Natural killer cell (primary cell): ENCODE data around the gene CEP78. TPM values are rescaled to one million over a fixed set of nuclear protein-coding genes. Genes with fewer than 3 reads are reported as not detected.

Experiments
- ATAC-seq, 3 donors: fragments of 150-1000 bp in 2 of 3; fragments of 200-7000 bp in 1 of 3; cut with Tn5 transposase; 1 replicate in 1 of 3; 2 replicates in 2 of 3; pipeline ENCODE4 v1.10.0; 2021; ENCODE audit warnings: mild to moderate bottlenecking in 2 of 3, moderate library complexity in 2 of 3
- DNase-seq, 2 donors: peaks; one replicate each; pipeline versions ENCODE4 v3.0.0 to v3.0.0-alpha.2; 2013 to 2021; ENCODE audit warnings: mixed read lengths in 1 of 2
- H3K27ac ChIP-seq: one replicate; pipeline ENCODE4 v1.5.1; 2013; ENCODE audit warnings: mild to moderate bottlenecking, low read length
- H3K27me3 ChIP-seq: one replicate; pipeline ENCODE4 v1.6.1; 2013; ENCODE audit warnings: low read length; ENCODE audit not compliant: control insufficient read depth, insufficient read depth
- H3K36me3 ChIP-seq: one replicate; pipeline ENCODE4 v1.6.1; 2013; ENCODE audit warnings: low read length; ENCODE audit not compliant: control insufficient read depth, insufficient read depth
- H3K4me1 ChIP-seq: one replicate; pipeline ENCODE4 v1.6.1; 2013; ENCODE audit warnings: low read length; ENCODE audit not compliant: control insufficient read depth, insufficient read depth
- H3K4me3 ChIP-seq: one replicate; pipeline ENCODE4 v1.5.1; 2013; ENCODE audit warnings: low read length
- H3K9me3 ChIP-seq: one replicate; pipeline ENCODE4 v1.6.1; 2013; ENCODE audit warnings: low read length; ENCODE audit not compliant: control insufficient read depth, insufficient read depth
- H3K27ac Mint-ChIP-seq, 2 donors: one replicate each; pipeline ENCODE4 v1.8.0; 2022; ENCODE audit warnings: mild to moderate bottlenecking in 2 of 2, mixed read lengths in 2 of 2, moderate library complexity in 1 of 2
- H3K27me3 Mint-ChIP-seq, 2 donors: one replicate each; pipeline ENCODE4 v1.8.0; 2022; ENCODE audit warnings: low read depth in 2 of 2, mixed read lengths in 2 of 2
- H3K36me3 Mint-ChIP-seq: one replicate; pipeline ENCODE4 v1.8.0; 2022; ENCODE audit warnings: mixed read lengths
- H3K4me1 Mint-ChIP-seq, 2 donors: one replicate each; pipeline ENCODE4 v1.8.0; 2022; ENCODE audit warnings: mixed read lengths in 2 of 2
- H3K4me3 Mint-ChIP-seq: one replicate; pipeline ENCODE4 v1.8.0; 2022; ENCODE audit warnings: mild to moderate bottlenecking, moderate library complexity, mixed read lengths
- H3K9me3 Mint-ChIP-seq, 2 donors: one replicate each; pipeline ENCODE4 v1.8.0; 2022; ENCODE audit warnings: mixed read lengths in 2 of 2
- WGBS: methylation state at CpG from one replicate; pipeline ENCODE4 v1.1.7; 2013; ENCODE audit warnings: missing lambda C conversion rate; ENCODE audit not compliant: insufficient coverage; 5-methylcytosine and 5-hydroxymethylcytosine counted together
- intact Hi-C: fragments of 100-400 bp; cut with micrococcal nuclease; formaldehyde crosslinking; loops from one replicate; pipeline ENCODE4 v1.14.2; 2022
- total RNA-seq, 4 donors: library from RNA; stranded (reverse); fragments of 120-200 nt in 1 of 4; gene quantifications; one replicate each; pipeline versions ENCODE4 v1.2.3 to v1.2.4, GENCODE V29; 2013 to 2022
- TF ChIP-seq, protein P1 (sequence below): fragments of 200-600 bp; IDR thresholded peaks from one replicate; pipeline ENCODE4 v1.8.0; 2022; ENCODE audit warnings: antibody characterized with exemption

CEP78 gene
- total RNA-seq, 3 donors from 2014 or later (not counting 1 experiment from before 2014, with no cell fraction given), result 204 to 304 (median 253) TPM

DNA sequence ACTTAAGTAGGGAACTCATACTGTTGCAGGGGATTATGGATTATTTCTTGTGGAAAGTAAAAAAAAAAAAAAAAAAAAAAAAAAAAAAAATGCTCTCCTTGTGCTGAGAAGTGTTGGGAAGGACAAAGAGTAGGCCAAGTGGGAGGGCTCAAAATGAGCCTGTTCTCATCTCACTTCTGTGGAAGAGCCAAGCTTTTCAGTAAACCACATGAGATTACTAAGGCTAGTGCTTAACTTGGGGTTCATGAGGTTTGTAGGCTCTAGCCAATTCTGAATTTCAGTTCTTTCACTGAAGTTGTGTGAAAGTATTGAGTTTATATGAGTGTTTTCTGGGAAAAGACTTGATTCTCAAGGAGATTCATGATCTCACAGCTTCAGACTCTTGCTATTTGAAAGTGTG lies 23.0 kb upstream of the CEP78 start:
- Histone ChIP-seq H3K36me3 (no peaks in the 10 kb centered on the region), H3K27ac (no peak overlapping the region), H3K4me1 (peaks cover 26% of the 10 kb centered on the region), H3K4me3 (no peak overlapping the region), H3K9me3 (no peaks in the 10 kb centered on the region), H3K27me3 (no peaks in the 10 kb centered on the region)
- Mint-ChIP-seq H3K27me3 (no peaks in the 10 kb centered on the region), H3K27ac (peak overlapping the region in 1 of 2 donors; percentile 90), H3K4me1 (peaks cover 49 to 53% of the 10 kb centered on the region in 2 donors), H3K36me3 (no peaks in the 10 kb centered on the region), H3K9me3 (no peaks in the 10 kb centered on the region), H3K4me3 (no peak overlapping the region)
- no peak for ATAC-seq
- intact Hi-C loops, result loop anchor here (1.0 to 10.0 kb wide), 4 partner anchors 108 to 378 kb away; partner anchors contain the start of gene GNAQ
- DNase-seq, result no peak
- TF ChIP-seq, protein P1, sequence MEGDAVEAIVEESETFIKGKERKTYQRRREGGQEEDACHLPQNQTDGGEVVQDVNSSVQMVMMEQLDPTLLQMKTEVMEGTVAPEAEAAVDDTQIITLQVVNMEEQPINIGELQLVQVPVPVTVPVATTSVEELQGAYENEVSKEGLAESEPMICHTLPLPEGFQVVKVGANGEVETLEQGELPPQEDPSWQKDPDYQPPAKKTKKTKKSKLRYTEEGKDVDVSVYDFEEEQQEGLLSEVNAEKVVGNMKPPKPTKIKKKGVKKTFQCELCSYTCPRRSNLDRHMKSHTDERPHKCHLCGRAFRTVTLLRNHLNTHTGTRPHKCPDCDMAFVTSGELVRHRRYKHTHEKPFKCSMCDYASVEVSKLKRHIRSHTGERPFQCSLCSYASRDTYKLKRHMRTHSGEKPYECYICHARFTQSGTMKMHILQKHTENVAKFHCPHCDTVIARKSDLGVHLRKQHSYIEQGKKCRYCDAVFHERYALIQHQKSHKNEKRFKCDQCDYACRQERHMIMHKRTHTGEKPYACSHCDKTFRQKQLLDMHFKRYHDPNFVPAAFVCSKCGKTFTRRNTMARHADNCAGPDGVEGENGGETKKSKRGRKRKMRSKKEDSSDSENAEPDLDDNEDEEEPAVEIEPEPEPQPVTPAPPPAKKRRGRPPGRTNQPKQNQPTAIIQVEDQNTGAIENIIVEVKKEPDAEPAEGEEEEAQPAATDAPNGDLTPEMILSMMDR, result no peak

- H3K36me3 ChIP-seq, result no peaks in the 10 kb centered on the region
- H3K4me3 Mint-ChIP-seq, result no peak overlapping the region
- no peaks in the 10 kb centered on the region for H3K9me3 ChIP-seq
- H3K4me1 Mint-ChIP-seq, result peaks cover 42 to 45% of the 10 kb centered on the region in 2 donors
- H3K27me3 Mint-ChIP-seq, result peaks cover 0 to 1% of the 10 kb centered on the region in 2 donors
- H3K27ac Mint-ChIP-seq, result peak overlapping the region in 1 of 2 donors; percentile 49
- DNase-seq (peak in 1 of 2 donors; percentile 67), ATAC-seq (peak; percentile 46 to 68 (median 66))
- H3K27me3 ChIP-seq, result no peaks in the 10 kb centered on the region
- TF ChIP-seq, protein P1, result peak; percentile 47
- H3K4me1 ChIP-seq, result peaks cover 26% of the 10 kb centered on the region
- no peak overlapping the region for H3K27ac ChIP-seq
- WGBS, result 13% methylated on average over 4 of the region's 4 CpGs
- intact Hi-C loops, result loop anchor here (1.0 to 10.0 kb wide), 4 partner anchors 109 to 379 kb away; partner anchors contain the start of gene GNAQ
- H3K9me3 Mint-ChIP-seq, result no peaks in the 10 kb centered on the region
- H3K36me3 Mint-ChIP-seq, result no peaks in the 10 kb centered on the region
- H3K4me3 ChIP-seq, result no peak overlapping the region
These were observed 22.2 kb upstream of the CEP78 start for GRCh38 chr9:78213712-78214111.

- TF ChIP-seq, protein P1, result no peak
- Mint-ChIP-seq H3K27me3 (peaks cover 0 to 8% of the 10 kb centered on the region in 2 donors), H3K4me3 (no peak overlapping the region), H3K27ac (no peak overlapping the region), H3K4me1 (peaks cover 37% of the 10 kb centered on the region in 2 donors), H3K9me3 (no peaks in the 10 kb centered on the region), H3K36me3 (no peaks in the 10 kb centered on the region)
- no peak for DNase-seq
- H3K27me3 ChIP-seq, result no peaks in the 10 kb centered on the region
- no CpG with 5 or more reads among the region's 1 CpG for WGBS
- H3K36me3 ChIP-seq, result no peaks in the 10 kb centered on the region
- peaks cover 22% of the 10 kb centered on the region for H3K4me1 ChIP-seq
- intact Hi-C loops, result loop anchor here (10.0 kb wide), 3 partner anchors 110 to 380 kb away; partner anchors contain the start of gene GNAQ
- H3K9me3 ChIP-seq, result no peaks in the 10 kb centered on the region
- no peak overlapping the region for H3K27ac ChIP-seq
- H3K4me3 ChIP-seq, result no peak overlapping the region
- no peak for ATAC-seq
These were observed 21.4 kb upstream of the CEP78 start for GRCh38 chr9:78214492-78214891.

- no peak for ATAC-seq
- Mint-ChIP-seq H3K36me3 (no peaks in the 10 kb centered on the region), H3K27me3 (peaks cover 0 to 8% of the 10 kb centered on the region in 2 donors), H3K4me3 (no peak overlapping the region), H3K9me3 (no peaks in the 10 kb centered on the region), H3K4me1 (peaks cover 26 to 28% of the 10 kb centered on the region in 2 donors), H3K27ac (no peak overlapping the region)
- intact Hi-C loops, result loop anchor here (10.0 kb wide), 3 partner anchors 111 to 381 kb away; partner anchors contain the start of gene GNAQ
- Histone ChIP-seq H3K9me3 (no peaks in the 10 kb centered on the region), H3K4me1 (peaks cover 19% of the 10 kb centered on the region), H3K4me3 (no peak overlapping the region), H3K36me3 (no peaks in the 10 kb centered on the region), H3K27me3 (no peaks in the 10 kb centered on the region), H3K27ac (no peak overlapping the region)
- no peak for DNase-seq
- TF ChIP-seq, protein P1, result no peak
- WGBS, result 88% methylated on average over 2 of the region's 2 CpGs
These were observed 20.2 kb upstream of the CEP78 start for GRCh38 chr9:78215706-78216105.
